ENCODE data around the gene OBSCN.
"Not testable (repeated sequence)": the region's sequence is repeated elsewhere in the genome, so short reads cannot be mapped to it uniquely, and the experiment has no call there.

DNA sequence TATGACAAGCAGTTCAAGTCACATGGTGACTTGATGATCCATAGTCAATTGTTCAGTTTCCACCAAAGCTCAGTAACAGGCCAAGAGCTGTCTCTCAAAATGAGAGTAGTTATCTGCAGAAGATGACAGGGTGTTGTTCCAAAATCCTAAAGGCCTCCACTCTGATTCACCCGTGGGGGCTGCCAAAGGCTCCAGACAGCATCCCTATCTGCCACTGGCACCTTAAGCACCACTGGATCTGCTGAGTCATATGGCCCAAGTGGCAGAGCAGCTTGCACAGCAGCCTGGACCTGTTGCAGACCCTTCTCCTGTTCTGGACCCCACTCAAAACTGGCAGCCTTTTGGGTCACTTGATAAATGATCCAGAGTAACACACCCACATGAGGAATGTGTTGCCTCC, 44.6 kb downstream of the OBSCN start:
- TF ChIP-seq, protein P1, sequence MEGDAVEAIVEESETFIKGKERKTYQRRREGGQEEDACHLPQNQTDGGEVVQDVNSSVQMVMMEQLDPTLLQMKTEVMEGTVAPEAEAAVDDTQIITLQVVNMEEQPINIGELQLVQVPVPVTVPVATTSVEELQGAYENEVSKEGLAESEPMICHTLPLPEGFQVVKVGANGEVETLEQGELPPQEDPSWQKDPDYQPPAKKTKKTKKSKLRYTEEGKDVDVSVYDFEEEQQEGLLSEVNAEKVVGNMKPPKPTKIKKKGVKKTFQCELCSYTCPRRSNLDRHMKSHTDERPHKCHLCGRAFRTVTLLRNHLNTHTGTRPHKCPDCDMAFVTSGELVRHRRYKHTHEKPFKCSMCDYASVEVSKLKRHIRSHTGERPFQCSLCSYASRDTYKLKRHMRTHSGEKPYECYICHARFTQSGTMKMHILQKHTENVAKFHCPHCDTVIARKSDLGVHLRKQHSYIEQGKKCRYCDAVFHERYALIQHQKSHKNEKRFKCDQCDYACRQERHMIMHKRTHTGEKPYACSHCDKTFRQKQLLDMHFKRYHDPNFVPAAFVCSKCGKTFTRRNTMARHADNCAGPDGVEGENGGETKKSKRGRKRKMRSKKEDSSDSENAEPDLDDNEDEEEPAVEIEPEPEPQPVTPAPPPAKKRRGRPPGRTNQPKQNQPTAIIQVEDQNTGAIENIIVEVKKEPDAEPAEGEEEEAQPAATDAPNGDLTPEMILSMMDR (IDR thresholded peaks at IDR 0.05), result not testable (repeated sequence)
- TF ChIP-seq POLR2A (IDR thresholded peaks at IDR 0.05), result not testable (repeated sequence)

Measured in prostate gland (tissue), 2 donors.